HG02981 (cell line): ENCODE data around the gene PIP5K1B.
"Not testable (repeated sequence)": the region's sequence is repeated elsewhere in the genome, so short reads cannot be mapped to it uniquely, and the experiment has no call there.

Source experiments
- ATAC-seq: cut with Tn5 transposase; IDR thresholded peaks from one replicate; pipeline ENCODE4 v1.9.1; 2021; ENCODE audit warnings: mild to moderate bottlenecking, moderate library complexity; ENCODE audit not compliant: unreplicated experiment

PIP5K1B gene

DNA sequence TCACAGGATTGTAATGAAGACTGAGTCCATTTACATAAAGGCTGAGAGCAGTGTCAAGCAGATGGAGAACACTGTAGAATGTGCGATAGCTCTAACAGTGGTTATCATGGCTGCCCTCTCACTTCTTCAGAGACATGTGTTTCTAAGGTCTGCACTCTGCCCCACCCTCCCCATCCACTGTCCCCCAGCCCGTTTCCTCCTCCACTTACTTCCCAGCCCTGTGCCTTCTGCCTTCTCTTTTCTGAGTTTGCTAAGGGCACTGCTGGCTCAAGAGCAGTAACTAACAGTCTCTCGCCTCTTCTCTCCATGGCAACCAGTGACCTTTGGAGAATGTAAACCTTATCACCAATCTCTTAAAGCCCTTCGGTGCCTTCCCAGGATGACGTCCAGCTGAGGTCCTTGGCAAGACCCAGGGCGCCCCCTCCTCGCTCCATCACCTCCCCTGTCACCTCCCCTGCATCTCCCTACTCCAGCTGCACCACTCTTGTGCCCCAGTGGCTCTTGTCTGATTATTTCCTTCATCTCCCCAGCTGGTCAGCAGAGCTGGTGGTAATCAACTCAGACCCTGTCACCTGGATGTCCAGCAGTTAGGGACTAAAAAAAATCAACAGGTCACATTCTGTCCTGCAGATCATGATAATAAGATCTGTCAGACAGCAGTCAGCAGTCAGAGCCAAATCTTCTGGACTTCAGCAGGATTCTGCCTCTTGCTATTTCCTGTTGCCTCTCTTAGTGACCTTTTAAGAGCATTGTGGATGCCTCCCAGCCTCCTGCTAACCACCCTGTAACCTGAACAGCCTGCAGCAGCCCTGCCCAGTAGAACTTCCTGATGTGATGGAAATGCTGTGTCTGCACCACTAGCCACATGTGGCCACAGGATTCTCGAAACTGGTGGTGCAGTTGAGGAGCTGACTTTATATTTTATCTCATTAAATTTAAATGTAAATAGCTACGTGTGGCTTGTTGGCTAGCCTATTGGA, 339.5 kb downstream of the PIP5K1B start:
- ATAC-seq, result no peak

DNA sequence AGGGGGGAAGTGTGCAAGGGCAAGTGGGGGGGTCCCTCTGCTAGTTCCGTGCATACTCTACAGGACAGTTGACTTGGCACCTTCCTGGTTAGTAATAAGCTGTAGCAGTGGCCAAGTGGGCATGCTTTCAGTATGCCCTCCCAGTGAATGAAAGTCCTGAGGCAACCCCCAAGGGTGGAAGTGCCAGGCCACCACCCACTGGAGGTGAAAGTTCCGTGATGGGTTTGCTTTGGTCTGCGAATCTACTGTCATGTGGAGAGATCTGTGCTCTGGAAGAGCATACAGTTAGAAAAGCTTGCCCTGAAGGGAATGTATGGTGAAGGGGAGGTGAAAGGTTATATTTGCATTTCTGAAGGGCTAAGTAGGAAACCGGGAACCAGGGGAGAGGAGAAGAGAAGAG, 340.8 kb downstream of the PIP5K1B start:
- no peak for ATAC-seq

DNA sequence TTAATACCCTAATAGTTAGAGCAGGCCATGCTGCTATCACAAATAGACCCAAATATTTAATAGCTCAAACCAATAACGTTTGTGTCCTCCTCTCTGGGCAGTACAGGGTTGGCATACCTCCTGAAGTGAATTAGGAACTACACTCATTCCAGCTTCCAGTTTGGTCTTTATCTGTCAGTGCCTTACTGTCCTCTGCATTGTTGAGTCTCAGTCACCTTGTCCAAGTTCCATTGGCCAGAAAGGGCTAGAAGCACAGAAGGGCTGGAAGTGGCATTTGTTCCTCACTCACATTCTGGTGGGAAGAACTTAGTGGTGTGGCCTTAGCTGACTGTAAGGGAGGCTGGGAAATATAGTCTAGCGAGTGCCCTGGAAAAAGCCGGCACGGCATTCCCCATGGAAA, 341.7 kb downstream of the PIP5K1B start:
- no peak for ATAC-seq

DNA sequence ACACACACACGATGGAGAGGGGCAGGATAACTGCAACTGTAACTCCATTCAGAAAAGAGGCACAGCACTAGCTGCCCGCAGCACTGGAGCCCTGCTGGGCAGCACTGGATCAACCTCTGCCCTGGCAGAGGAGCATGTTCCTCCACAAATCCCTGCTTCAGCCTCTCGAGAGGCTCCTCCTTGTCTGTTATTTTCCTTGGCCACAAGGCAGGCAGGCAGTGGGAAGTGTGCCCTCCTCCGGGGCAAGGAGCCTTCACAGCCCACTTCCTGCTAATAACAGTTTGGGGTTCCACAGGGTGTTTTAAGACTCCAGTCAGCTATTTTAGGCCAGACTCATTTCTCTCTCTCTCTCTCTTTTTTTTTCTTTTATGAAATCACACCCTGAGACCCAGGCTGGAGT, 342.3 kb downstream of the PIP5K1B start:
- ATAC-seq, result no peak

DNA sequence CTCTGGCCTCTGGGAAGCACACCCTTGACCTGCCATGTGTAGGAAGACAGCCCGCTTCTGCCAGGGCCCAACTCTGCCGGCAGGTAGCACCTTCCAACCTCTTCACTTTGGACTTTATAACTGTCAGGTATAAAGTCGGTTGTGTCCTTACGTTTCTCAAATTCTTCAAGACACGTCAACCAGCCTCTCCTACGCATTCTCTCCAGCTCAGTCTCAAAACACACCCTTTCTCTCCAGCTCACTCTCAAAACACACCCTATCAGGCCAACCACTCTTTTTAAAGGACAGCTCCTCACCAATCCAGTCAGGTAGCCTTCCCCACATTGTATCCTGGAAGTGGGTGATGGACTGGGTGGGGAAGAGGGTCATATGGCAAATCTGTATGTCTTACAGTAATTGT, 344.1 kb downstream of the PIP5K1B start:
- ATAC-seq, result no peak

DNA sequence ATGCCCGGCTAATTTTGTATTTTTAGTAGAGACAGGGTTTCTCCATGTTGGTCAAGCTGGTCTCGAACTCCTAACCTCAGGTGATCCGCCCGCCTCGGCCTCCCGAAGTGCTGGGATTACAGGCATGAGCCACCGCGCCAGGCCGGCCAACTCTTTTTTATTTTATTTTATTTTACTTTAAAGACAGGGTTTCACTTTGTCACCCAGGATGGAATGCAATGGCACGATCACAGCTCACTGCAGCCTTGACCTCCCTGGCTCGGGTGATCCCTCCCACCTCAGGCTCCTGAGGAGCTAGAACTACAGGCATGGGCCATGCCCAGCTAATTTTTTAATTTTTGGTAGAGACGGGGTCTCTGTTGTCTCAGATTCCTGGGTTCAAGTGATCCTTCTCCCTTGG, 345.9 kb downstream of the PIP5K1B start:
- not testable (repeated sequence) for ATAC-seq

DNA sequence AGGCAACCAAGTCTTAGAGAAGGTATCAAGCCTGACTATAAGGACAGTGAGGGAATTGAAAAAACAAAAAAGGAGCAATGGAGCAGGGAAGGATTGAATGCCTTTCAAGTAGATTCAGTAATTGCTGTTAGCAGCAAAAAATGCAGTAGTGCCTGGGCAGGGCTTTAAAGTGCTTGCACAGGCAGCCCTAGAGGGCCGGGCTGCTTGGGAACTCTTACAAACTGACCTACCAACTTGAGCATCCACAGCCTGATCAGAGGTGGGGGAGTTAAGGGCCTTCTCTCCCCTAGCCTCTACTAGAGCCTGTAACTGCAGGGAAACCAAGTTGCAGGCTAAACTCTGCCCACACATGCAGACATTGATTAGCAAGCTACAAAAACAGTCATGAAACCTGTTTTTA, 349.9 kb downstream of the PIP5K1B start:
- no peak for ATAC-seq

DNA sequence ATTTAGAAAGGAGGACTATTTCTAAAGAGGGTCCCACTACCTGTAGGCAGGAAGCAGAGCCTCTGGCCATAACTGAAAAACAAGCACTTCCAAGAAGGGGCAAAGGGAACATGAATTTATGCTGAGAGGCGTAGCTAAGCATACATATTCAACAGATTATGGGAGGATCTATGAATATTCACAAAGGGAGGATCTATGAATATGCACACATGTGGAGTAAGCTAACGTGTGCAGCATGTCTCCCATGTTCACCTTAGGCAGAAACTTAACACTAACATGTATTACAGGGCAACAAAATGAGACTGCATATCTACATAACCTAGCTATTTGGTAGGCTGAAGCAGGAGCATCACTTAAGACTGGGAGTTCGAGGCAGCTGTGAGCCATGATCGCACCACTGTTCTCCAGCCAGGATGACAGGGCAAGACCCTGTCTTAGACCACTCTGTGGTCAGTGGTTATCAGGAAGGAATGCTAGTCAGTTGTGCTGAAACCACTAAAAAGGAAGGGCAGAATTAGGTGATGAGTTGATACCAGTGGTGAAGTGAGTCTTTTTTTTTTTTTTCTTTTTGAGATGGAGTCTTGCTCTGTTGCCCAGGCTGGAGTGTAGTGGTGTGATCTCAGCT, 351.3 kb downstream of the PIP5K1B start:
- no peak for ATAC-seq

DNA sequence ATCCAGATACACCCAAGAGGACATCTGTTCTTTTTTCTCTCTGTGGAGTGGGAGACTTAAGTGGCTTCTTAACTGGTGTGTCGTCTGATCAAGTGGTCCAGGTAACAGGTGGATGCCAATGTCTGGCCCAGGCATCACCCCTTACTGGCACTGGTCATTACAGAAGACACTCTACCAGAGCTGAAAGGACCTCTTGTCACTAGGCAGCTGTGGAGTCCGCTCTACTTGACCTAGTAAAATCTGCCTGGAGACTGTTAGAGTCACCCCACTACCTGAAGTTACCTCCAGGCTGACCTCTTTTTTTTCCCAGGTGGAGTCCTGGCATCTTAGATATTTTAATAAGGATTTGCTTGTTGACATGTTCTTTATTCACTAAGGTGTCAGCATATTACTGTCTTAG, 353.1 kb downstream of the PIP5K1B start:
- no peak for ATAC-seq
